Adipocyte (in vitro differentiated cells): Measurements from ENCODE around the gene DTX2.
"Not testable (repeated sequence)": the region's sequence is repeated elsewhere in the genome, so short reads cannot be mapped to it uniquely, and the experiment has no call there.

Source experiments
- DNase-seq: peaks from one replicate; pipeline ENCODE4 v3.0.0-alpha.2; 2015; ENCODE audit warnings: low read depth
- H3K27me3 ChIP-seq: replicated peaks from 2 replicates; pipeline ENCODE4 v1.7.0; 2013; ENCODE audit warnings: mild to moderate bottlenecking, low read length, moderate library complexity; ENCODE audit not compliant: control insufficient read depth, insufficient read depth
- H3K36me3 ChIP-seq: 2 replicates; pipeline ENCODE4 v1.7.0; 2013; ENCODE audit warnings: low read length, mild to moderate bottlenecking, moderate library complexity; ENCODE audit not compliant: control insufficient read depth, insufficient read depth, severe bottlenecking
- H3K4me1 ChIP-seq: 2 replicates; pipeline ENCODE4 v1.7.0; 2013; ENCODE audit warnings: mild to moderate bottlenecking, low read length, moderate library complexity; ENCODE audit not compliant: control insufficient read depth, insufficient read depth
- H3K4me3 ChIP-seq: 2 replicates; pipeline ENCODE4 v1.7.0; 2013; ENCODE audit warnings: mild to moderate bottlenecking, low read length, moderate library complexity
- H3K9ac ChIP-seq: 2 replicates; pipeline ENCODE4 v1.7.0; 2013; ENCODE audit warnings: mild to moderate bottlenecking, low read length, moderate library complexity
- H3K9me3 ChIP-seq: 2 replicates; pipeline ENCODE4 v1.7.0; 2013; ENCODE audit warnings: mild to moderate bottlenecking, low read length, moderate library complexity; ENCODE audit not compliant: control insufficient read depth

The DTX2 gene

DNA sequence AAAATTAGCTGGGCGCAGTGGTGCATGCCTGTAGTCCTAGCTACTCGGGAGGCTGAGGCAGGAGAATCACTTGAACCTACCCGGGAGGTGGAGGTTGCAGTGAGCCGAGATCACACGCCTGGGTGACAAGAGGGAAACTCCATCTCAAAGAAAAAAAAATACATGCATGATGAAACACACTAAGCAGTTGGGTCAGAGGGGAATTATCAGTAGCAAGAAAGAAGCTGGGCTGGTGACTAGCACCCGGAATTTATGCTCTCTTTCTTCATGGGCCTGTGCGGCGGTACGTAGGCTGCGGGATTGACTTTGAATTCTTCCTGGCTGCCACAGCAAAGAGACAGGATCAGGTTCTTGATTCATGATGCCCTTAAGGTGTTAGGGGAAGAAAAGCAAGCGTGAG is 18.1 kb downstream of the DTX2 start:
- not testable (repeated sequence) for DNase-seq, H3K4me1 ChIP-seq, H3K9me3 ChIP-seq

DNA sequence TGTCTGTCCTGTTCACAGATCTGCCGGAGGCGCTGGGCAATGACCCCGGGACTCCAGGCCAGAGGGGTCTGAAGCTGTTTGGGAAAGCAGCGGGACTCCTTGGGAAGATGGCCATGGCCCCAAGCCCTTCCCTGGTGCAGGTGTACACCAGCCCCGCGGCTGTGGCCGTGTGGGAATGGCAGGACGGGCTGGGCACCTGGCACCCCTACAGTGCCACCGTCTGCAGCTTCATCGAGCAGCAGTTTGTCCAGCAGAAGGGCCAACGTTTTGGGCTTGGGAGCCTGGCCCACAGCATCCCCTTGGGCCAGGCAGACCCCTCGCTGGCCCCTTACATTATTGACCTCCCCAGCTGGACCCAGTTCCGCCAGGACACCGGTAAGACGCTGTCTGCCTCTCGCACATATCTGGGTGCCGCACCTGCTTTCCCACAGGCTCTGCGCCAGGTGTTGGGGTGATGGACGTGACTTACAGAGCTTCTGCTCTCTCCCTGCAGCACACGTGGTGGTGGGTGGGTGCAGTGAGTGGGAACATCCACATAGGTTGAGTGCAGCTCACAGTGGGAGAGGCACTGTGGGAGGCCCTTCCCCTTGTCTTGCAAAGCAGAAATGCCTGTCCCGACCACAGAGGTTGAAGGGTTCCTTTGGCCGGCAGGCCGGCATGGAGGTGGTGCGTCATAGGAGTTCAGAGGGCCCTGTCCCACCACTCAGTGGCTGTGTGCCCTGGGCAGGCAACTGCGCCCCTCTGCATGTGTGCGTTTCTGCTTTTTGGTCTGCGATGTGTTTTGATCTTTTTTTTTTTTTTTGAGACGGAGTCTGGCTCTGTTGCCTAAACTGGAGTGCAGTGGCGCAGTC is 19.1 kb downstream of the DTX2 start:
- H3K4me1 ChIP-seq, H3K36me3 ChIP-seq, H3K9ac ChIP-seq, DNase-seq, H3K9me3 ChIP-seq, H3K27me3 ChIP-seq, H3K4me3 ChIP-seq: not testable (repeated sequence)

More for the DNA sequence above, 18.1 kb downstream of the DTX2 start:
- H3K36me3 ChIP-seq, H3K4me3 ChIP-seq, H3K27me3 ChIP-seq, H3K9ac ChIP-seq: not testable (repeated sequence)

DNA sequence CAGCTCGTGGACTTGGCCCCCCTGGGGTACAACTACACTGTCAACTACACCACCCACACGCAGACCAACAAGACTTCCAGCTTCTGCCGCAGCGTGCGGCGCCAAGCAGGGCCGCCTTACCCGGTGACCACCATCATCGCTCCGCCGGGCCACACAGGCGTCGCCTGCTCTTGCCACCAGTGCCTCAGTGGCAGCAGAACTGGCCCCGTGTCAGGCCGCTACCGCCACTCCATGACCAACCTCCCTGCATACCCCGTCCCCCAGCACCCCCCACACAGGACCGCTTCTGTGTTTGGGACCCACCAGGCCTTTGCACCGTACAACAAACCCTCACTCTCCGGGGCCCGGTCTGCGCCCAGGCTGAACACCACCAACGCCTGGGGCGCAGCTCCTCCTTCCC is 21.2 kb downstream of the DTX2 start:
- H3K4me3 ChIP-seq, DNase-seq, H3K9ac ChIP-seq, H3K4me1 ChIP-seq, H3K27me3 ChIP-seq, H3K9me3 ChIP-seq, H3K36me3 ChIP-seq: not testable (repeated sequence)

DNA sequence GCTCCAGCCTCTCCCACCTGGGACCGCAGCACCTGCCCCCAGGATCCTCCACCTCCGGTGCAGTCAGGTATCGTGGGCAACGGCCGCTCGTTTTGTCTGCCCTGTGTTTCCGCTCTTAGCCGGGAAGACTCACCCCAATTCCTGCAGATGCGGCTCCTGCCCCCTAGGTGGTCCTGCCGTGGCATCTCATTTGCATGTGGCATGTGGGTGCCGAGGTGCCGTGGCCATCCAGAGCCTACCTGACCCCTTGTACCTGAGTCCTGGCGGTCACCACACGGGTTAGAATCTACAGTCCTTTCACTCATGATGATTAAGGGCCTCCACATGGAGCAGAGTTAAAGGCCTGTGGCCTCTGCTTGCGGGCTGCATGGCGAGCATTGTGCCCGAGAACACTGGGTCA is 21.6 kb downstream of the DTX2 start:
- H3K27me3 ChIP-seq, H3K9me3 ChIP-seq, H3K36me3 ChIP-seq, H3K9ac ChIP-seq, H3K4me3 ChIP-seq, DNase-seq, H3K4me1 ChIP-seq: not testable (repeated sequence)

DNA sequence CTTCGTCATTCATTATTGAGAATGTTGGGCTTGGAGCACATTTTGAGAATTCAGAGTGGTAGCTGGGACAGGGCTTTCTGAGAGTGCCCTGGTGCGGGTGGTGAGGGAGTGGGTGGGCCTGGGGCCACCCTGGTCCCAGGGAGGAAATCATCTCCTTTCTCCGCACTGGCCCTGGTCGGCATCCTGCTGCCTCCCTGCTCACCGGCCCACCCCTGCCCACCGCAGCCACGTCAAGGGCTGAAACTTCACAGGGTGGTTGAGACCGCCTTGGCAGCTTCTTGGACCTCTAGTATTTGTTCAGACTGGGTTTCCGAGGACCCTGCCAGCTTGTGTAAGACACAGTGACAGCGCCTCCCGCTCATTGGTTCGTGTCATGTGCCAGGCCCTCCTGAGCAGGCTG is 22.9 kb downstream of the DTX2 start:
- not testable (repeated sequence) for H3K36me3 ChIP-seq, H3K9me3 ChIP-seq, H3K4me1 ChIP-seq, DNase-seq, H3K9ac ChIP-seq, H3K4me3 ChIP-seq, H3K27me3 ChIP-seq

DNA sequence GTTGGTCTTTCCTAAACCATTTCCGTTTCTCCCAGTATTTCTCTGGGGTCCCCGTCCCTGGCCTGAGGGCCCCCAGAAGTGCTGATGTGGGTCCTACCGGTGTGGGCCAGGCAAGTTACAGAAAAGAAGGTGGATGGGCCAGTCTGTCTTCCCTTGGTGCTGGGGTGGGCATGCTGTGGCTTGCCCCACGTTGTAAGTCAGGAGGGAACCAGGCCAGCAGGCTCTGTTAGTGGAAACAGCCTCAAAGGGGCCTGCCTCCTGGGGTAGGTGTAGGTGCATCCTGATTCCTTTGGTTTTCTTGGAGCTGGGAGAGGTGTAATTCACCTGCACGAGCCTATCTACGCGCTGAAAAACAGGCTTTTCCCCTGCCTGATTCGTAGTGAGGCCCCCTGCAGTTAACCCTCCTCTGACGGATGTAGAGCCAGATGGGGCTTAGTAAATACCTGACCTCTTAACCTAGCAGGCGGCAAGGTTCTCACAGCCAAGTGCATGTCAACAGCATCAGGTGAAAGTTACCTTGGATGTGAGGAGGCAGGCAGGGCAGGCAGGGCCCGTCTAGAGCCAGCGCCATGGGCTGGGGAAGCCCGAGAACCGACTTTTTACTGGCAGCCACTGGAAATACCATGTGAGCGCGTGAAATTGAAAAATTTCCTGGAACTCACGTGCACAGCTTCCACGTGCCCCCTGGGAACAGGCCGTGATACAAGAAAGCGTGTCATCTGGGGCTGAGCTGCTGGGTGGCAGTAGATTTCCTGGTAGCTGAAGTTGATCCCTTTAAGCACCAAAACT is 24.5 kb downstream of the DTX2 start:
- not testable (repeated sequence) for H3K36me3 ChIP-seq, H3K4me1 ChIP-seq, H3K4me3 ChIP-seq, H3K9ac ChIP-seq, H3K9me3 ChIP-seq, DNase-seq, H3K27me3 ChIP-seq

DNA sequence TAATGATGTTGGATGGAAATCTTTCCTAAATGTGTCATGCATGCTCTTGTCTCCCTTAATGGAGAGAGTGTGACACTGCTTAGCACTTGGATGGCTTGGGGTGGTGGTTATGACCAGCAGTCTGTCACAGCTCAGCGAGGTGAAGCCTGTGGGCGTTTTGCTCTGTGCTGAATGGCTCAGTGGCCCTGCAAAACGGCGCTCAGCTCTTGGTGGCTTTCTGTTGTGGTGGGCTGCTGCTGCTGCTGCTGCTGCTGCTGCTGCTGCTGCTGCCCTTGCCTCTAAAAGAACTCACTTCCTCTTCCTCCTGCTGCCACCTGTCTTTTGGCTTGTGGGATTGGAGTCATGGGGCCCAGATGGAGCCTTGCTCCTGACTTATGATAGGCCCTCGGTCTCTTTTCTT is 25.1 kb downstream of the DTX2 start:
- H3K27me3 ChIP-seq, H3K4me3 ChIP-seq, DNase-seq, H3K4me1 ChIP-seq, H3K9me3 ChIP-seq, H3K36me3 ChIP-seq, H3K9ac ChIP-seq: not testable (repeated sequence)

DNA sequence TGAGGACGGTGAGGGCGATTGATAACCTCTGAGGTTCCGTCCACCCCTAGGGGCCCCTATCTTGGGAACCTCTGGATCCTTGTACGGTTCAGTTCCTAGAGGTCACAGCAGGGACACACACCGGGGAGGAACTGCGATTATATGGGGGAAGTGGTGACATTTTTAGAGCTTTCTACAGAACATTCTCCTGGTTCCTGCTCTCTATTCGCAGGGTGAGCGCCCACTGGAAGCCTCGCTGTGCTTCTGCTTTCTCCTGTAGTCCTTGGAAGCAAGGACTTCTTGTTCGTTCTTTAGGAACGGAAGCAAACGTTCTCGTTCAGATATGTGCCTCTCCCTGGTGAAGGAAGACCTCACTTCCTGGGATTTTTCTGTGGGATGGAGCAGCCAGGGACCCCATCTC is 26.5 kb downstream of the DTX2 start:
- not testable (repeated sequence) for H3K36me3 ChIP-seq, H3K9me3 ChIP-seq, DNase-seq, H3K9ac ChIP-seq, H3K4me1 ChIP-seq, H3K4me3 ChIP-seq, H3K27me3 ChIP-seq

DNA sequence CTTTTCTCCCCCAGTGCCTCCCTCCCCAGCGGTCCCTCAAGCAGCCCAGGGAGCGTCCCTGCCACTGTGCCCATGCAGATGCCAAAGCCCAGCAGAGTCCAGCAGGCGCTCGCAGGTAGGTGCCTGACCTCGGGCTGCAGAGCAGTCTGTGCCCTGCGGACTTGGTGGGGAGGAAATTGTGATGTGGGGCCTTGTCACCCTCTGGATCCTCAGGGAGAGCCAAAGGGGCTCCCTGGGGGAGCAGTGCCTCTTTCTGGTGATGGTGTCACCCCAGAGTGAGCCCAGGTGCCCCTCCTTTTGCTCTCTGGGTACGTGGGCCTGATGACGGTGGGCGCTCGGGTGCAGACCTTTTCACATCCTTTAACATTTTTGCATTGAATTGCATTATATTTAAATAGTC is 30.6 kb downstream of the DTX2 start:
- H3K4me1 ChIP-seq, H3K27me3 ChIP-seq, H3K9me3 ChIP-seq, DNase-seq, H3K9ac ChIP-seq, H3K36me3 ChIP-seq, H3K4me3 ChIP-seq: not testable (repeated sequence)

DNA sequence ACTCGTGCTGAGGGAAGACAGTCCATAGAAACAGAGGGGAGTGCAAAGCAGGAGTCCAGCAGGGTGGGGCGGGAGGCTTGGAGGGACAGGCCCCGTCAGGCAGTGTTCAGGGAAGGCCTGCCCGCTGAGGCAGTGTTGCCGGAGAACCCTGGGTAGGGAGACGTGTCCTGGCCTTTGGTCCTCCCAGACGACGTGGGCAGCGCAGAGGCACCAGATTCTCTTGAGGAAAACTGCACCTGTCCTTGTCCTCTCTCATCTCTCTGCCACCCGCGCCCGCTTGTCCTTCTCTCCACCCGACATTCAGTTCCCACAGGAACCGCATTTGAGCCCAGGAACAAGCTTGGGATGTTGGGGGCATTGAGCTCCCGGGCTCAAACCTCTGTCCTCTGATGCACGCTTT is 34.2 kb downstream of the DTX2 start:
- H3K4me3 ChIP-seq, H3K4me1 ChIP-seq, DNase-seq, H3K9ac ChIP-seq, H3K27me3 ChIP-seq, H3K9me3 ChIP-seq, H3K36me3 ChIP-seq: not testable (repeated sequence)

DNA sequence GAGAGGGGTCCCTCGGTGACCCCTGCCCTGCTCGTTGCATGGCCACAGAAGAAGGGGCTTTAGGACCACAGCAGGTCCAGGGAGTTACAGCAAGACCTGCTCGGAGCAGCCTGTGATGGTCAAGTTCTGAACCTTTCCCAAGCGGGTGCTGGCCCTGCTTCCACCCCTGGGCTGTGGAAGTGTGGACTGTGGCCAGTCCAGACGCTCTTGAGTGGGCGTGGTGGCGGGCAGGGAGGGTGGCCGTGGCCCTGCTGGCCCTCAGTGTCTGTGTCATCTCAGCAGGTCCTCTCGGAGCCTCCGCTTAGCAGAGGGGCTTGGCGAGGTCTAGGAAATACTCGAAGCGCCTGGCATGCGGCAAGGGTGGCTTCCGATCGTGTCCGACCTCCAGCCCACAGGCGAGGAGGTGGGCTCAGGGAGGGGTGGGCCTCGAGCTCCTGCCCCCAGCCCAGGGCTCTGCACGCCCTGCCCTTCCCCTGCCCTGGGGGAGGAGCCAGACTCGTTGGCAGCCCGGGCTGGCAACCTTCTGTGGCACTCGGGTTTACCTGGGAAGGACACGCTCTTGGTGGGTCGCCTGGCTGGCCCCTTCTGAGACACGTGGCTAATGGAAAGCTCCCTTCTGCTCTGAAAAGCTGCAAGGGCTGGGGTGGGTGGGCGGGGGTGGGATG is 36.5 kb downstream of the DTX2 start:
- H3K9me3 ChIP-seq, H3K4me1 ChIP-seq, DNase-seq, H3K4me3 ChIP-seq, H3K27me3 ChIP-seq, H3K9ac ChIP-seq, H3K36me3 ChIP-seq: not testable (repeated sequence)
